HG03558 (cell line): ENCODE results near the gene PTPRD.
"Not testable (repeated sequence)": the region's sequence is repeated elsewhere in the genome, so short reads cannot be mapped to it uniquely, and the experiment has no call there.

Source experiments
- ATAC-seq: cut with Tn5 transposase; IDR thresholded peaks from one replicate; pipeline ENCODE4 v1.9.1; 2021; ENCODE audit warnings: moderate number of reproducible peaks; ENCODE audit not compliant: unreplicated experiment; ENCODE audit errors: extremely low read depth

The PTPRD gene

DNA sequence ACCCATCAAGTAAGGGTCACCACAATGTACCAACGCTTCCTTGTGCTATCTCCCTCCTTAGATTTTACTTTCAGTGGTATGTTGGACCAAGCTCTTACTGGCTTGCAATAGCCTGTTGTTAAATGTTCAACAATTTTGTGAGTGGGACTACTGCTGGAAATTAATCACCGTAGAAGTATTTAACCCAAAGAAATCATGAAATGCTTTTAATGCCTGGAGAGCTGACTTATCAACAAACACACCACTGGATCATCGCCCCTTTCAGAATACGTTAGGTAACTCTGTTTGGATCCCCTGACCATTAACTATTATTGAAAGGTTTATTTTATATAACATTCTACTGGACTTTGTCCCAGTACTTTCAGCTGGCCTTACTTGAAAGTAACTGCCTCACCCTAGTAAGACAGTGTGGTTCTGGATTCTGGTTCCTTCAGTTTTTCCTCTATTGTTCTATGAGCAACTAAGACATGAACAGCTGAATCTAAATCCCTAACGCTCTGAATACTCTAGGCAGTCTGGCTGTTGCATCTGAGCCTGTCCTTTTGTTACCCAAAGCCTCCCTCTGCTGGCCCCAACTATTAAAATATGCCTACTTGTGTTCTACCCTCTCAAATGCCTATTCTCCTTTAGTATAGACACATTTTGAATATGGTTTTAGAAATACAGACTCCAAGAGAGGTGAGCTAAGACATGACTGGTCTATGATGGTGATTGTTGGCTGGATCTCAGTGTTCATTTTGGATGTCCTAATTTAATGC, 1609.8 kb downstream of the PTPRD start:
- no peak for ATAC-seq

DNA sequence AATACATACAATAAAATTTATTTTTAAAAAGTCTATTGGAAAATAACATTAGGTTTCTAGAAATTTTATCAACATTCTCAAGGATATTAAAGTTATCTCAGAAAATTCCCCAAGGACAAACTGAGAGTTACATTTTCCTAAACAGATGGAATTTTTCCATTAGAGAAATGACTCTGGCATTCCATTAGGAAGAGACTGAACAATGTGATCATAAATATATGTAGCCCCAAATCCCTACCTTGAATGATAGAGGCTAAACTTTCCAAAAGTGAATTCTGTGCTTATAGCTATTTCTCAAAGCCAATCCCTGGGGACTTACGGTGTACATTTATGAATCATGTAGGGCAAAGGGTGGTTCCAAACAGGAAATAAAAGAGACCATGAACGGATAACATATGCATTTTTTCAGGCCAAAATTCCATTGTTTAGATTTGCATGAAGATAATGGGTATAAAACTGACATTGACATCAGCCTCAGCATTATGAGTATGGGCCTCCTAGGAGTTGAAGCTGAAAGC, 1632.2 kb downstream of the PTPRD start:
- no peak for ATAC-seq

GRCh38 chr9:8978334-8978733, 1634.5 kb downstream of the PTPRD start:
- ATAC-seq = no peak

DNA sequence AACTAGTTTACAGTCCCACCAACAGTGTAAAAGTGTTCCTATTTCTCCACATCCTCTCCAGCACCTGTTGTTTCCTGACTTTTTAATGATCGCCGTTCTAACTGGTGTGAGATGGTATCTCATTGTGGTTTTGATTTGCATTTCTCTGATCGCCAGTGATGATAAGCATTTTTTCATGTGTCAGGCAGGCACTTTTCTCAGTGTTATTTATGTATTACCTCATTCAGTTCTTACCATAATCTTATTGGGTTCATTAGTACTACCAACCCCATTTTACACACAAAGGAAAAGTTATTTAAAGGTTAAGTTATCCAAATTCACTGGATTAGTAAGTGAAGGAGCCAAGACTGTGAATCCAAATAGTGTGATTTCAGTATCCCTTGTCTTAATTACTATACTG, 1644.5 kb downstream of the PTPRD start:
- ATAC-seq = not testable (repeated sequence)

DNA sequence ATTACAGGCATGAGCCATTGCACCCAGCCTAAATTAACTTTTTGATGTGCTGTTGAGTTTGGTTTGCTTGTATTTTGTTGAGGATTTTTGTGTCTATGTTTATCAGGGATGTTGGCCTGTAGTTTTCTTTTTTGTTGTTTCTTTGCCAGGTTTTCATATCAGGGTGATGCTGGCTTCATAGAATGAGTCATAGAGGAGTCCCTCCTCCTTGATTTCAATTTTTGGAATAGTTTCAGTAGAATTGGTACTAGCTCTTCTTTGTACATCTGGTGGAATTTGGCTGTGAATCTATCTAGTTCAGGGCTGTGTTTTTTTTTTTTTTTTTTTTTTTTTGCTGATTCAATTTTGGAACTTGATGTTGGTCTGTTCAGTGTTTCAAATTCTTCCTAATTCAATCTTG, 1648.9 kb downstream of the PTPRD start:
- ATAC-seq = no peak

DNA sequence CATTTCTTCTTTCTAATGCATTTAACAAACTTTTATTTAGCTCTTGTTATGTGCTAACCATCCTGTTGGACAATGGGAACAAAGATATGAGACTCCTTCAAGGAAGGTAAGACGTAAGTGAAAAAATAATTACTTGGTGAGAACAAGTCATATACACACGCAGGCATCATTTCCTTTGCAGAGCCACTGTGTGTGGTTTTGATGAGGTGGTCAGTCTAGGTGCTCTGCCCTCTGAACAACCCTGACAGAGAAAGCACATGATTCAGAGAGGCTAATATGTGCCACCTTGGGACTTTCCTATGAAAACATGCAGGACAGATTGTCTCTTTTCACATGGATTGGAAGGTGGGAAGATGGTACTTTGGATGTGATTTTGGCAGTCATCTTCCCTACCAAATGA, 1650.7 kb downstream of the PTPRD start:
- ATAC-seq = no peak

DNA sequence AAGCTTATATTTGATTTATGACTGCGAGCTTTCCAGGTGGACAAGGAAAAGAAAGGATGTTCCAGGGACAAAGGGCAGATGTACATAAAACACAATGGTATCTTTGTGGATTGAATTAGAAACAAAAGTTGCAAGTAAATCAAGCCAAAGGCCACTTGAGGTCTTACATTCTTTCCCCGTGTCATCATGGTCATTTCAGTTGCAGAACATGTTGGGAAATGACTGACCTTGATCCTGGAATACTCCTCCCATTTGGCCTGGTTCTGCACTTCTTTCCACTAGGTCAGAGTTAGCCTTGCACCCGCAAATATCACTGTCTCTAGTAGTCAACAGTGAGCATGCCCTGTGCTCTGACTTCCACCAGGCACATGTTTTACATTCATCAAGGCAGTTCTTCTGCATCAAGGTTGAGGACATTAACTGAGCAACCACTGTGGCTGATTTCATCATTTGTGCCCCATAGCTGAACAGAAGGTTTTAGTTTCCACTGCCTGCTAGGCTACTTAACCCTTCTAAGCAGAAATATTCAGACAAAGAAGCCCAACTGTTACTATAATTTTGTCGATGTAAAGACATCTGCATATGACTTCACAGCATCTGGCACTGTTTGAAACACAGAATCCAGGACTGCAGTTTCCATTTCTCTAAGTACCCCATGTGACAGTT, 1651.5 kb downstream of the PTPRD start:
- no peak for ATAC-seq

GRCh38 chr9:8960254-8960653, 1652.5 kb downstream of the PTPRD start:
- ATAC-seq = no peak

GRCh38 chr9:8958358-8958757, 1654.4 kb downstream of the PTPRD start:
- ATAC-seq = no peak

GRCh38 chr9:8955315-8955714, 1657.5 kb downstream of the PTPRD start:
- ATAC-seq = no peak

DNA sequence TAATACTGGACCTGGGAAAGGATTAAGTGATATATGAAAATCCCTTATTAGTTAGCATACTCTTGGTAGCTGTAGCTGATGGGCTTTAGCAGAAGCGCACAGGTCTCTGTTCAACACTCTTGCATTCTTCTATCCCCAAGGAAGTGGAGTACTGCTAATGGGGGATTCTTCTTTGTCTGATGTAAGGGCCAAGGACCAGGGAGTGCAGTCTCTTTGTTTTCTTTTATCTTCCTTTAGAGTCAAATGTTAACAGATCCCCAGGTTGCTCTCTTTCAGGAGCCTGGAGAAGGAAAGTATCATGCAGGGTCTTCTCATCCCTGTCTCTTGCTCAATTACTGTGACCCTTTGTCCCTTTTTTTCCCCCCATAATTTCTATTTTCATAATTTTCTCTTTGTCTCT, 1666.3 kb downstream of the PTPRD start:
- ATAC-seq = no peak

GRCh38 chr9:8943392-8943791, 1669.4 kb downstream of the PTPRD start:
- no peak for ATAC-seq

DNA sequence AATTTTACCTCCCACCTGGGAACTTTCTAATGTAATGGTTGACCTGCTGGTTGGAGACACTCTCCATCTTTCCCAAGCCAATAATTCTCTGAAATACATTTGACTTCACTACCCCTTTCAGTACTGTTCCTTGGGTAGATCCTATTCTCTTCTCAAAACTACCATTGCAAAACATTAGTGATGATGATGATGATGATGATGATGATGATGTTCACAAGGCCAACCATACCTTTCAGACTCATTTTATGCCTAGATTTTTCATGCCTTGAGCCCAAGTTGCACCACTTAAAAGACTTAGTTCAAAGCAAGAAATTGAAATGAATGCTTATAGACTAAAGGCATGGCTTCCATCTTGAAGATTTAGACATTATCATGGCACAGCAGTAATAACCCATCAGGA, 1672.2 kb downstream of the PTPRD start:
- ATAC-seq = no peak

GRCh38 chr9:8926461-8926860, 1686.3 kb downstream of the PTPRD start:
- ATAC-seq = no peak

DNA sequence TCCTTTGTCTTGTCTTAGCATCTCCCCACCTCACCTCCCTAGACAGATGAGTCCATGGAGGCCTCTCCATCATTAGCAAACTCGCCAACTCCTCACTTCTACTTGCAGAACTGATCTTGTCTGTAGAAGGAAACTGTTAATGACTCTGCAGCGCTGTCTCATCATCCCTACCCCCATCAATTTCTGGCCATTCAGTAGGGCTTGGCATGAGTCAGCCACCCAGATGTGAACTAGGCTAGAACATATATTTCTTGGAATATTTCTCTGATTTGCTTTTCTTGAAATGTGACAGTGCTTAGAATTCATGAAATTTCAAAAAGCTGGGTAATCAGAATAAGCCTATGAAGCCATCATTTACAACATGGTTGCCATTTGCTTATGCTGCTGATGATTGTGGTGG, 1688.2 kb downstream of the PTPRD start:
- no peak for ATAC-seq

DNA sequence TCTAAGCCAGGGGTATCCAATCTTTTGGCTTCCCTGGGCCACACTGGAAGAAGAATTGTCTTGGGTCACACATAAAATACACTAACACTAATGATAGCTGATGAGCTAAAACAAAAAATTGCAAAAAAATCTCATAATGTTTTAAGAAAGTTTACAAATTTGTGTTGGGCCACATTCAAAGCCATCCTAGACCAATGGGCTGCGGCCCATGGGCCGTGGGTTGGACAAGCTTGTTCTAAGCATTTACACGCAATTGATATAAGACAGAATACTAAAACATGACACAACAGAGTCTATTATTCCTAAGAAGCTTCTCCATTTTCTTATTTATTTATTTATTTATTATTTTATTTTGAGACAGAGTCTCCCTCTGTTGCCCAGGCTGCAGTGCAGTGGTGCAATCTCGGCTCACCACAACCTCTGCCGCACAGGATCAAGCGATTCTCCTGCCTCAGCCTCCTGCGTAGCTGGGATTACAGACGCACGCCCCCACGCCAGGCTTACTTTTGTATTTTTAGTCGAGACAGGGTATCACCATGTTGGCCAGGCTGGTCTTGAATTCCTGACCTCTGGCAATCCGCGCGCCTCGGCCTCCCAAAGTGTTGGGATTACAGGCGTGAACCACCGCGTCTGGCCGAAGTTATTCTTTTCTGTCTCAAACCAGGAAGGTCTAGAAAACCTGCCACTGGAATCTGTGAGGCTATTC, 1692.2 kb downstream of the PTPRD start:
- not testable (repeated sequence) for ATAC-seq

- no peak for ATAC-seq
Measured at GRCh38 chr9:8917956-8918739, 1694.7 kb downstream of the PTPRD start.

DNA sequence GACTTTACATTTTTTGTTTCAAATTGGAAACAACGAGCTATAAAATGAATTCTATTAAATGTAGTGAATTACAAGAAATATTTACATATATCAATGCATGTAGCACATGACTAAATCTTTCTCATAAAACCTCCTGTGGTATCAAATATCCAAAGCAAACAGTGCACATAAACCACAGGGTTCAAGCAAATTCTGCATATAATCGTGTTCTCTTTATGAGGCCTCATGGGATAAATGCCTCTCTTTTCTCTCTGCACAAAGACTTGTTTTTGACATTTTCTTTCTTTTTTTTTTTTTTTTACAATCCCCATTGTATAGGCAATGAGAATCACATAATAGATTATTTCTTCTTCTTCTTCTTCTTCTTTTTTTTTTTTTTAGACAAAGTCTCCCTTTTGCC, 1696.0 kb downstream of the PTPRD start:
- no peak for ATAC-seq

DNA sequence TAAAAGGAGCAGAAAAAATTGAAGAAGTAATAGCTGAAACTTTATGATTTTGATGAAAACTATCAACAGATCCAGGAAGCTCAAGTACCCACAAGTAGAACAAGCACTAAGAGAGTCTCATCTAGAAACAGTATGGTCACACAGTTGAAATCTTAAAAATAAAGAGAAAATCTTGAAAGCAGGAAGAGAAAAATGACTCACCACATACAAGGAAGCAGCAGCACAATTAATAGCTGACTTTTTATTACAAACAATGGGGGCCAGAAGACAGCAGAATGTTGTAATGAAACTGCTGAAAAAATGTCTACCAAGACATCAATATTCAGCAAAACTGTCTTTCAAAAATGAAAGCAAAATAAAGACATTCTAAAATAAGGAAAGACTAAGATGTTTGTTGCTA, 1704.9 kb downstream of the PTPRD start:
- ATAC-seq = no peak

DNA sequence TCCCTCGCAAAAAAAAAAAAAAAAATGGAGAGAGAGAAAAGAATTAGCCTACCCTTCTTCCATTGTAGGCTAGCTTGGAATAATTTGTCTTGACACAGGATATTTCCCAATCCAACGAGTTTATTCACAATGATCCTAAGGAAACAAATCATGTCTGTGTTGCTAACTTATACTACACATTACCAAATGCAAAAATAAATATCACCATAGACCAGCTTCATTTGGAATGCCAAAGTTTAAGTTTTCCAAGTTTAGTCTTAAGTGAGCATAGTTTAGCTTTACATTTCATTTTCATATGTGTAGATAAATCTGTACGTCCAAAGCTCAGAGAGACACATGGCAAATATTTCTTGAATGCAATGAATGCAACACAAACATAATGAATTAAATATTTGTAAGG, 1707.1 kb downstream of the PTPRD start:
- no peak for ATAC-seq
